WI38 (cell line): Measurements from ENCODE around the gene SLC6A11.

Source experiments
- H3K4me3 ChIP-seq: 2 replicates; pipeline ENCODE4 v1.5.1; 2011; ENCODE audit warnings: low read depth, mild to moderate bottlenecking, control low read depth, low read length
- CTCF ChIP-seq: IDR thresholded peaks from 2 replicates; pipeline ENCODE4 v1.5.1; 2012; ENCODE audit warnings: low read depth, mild to moderate bottlenecking, control low read depth, low read length

The SLC6A11 gene

GRCh38 chr3:10951295-10951926 is 135.4 kb downstream of the SLC6A11 start:
- no peak overlapping the region for H3K4me3 ChIP-seq
- no peak for TF ChIP-seq CTCF

GRCh38 chr3:10952525-10952924 is 136.5 kb downstream of the SLC6A11 start:
- H3K4me3 ChIP-seq: no peak overlapping the region
- TF ChIP-seq CTCF: no peak

GRCh38 chr3:10954740-10955139 is 138.7 kb downstream of the SLC6A11 start:
- no peak for TF ChIP-seq CTCF
- H3K4me3 ChIP-seq: no peak overlapping the region

GRCh38 chr3:10955711-10956453 is 139.9 kb downstream of the SLC6A11 start:
- TF ChIP-seq CTCF: no peak
- H3K4me3 ChIP-seq: no peak overlapping the region

- H3K4me3 ChIP-seq: no peak overlapping the region
- TF ChIP-seq CTCF: no peak
Observed at GRCh38 chr3:10956531-10956930, 140.5 kb downstream of the SLC6A11 start.

GRCh38 chr3:10956986-10957385 is 141.0 kb downstream of the SLC6A11 start:
- no peak overlapping the region for H3K4me3 ChIP-seq
- no peak for TF ChIP-seq CTCF

GRCh38 chr3:10957976-10958749 is 142.1 kb downstream of the SLC6A11 start:
- no peak overlapping the region for H3K4me3 ChIP-seq
- no peak for TF ChIP-seq CTCF
